HL-60/S4 treated with retinoic acid at 250 ng/mL for 4 days and 3 days (cell line): ENCODE results near the gene BRWD1.
"Not testable (repeated sequence)": the region's sequence is repeated elsewhere in the genome, so short reads cannot be mapped to it uniquely, and the experiment has no call there.

Experiments used
- in situ Hi-C: fragments of 300-500 bp; cut with MboI; formaldehyde crosslinking; loops from 2 replicates; pipeline ENCODE4 v1.7.0; 2022; ENCODE audit warnings: low sequenced_read_pairs

Gene BRWD1

DNA sequence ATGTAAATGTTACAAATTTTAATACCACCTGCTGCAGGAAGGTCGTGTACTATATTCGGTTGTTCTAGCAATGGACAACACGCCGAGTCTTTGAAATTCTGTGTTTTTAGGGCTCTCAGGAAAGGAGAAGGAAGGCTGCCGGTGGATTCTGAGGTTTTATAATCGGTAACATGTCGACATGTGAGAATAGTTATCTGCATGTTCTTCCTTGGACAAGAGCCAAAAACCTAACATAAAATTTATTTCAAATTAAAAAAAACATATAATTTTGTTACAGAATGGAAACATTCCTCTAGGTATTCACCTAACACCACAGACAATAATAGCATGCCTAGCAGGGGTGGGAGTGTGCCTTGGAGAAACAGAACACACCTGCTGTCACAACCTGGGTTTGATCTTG lies 135.0 kb downstream of the BRWD1 start:
- in situ Hi-C loops: no loop called here

DNA sequence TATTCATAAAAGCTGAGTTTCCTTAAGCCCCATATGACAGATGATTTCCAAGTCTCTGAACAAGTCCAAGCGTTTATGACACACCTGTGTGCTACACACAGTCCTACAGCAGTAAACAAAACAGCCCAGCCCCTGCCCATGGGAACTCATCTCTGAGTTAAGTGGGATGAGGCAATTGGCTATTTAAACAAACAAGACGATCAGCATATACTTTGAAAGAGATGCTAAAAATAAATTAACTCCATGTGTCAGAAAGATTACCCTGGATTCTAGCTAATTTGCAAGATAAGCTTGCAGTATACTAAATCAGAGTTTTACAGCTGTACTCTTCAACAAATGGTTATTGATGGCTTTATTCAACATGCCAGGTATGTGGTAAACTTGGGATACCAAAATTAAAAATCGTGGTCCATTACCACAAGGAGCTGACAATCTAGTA lies 137.1 kb downstream of the BRWD1 start:
- in situ Hi-C loops: no loop called here

DNA sequence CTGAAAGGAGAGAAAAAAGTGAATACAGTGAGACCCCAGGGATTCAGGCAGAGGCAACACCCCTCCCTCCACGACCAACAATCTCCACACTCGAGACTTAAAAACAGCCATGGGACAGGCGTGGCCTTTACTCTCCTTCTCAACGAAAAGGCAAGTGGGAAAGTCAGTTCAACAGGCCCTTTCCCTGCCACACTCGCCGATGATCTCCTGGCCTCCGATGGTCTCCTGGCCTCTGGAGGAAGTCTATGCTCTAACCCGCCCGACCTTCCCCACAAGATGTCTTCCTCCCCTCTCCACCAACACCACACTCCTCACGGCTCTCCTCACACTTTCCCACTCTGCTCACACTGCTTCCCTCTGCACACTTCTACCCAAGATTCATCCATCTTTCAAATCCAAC lies 137.8 kb downstream of the BRWD1 start:
- in situ Hi-C loops: no loop called here

DNA sequence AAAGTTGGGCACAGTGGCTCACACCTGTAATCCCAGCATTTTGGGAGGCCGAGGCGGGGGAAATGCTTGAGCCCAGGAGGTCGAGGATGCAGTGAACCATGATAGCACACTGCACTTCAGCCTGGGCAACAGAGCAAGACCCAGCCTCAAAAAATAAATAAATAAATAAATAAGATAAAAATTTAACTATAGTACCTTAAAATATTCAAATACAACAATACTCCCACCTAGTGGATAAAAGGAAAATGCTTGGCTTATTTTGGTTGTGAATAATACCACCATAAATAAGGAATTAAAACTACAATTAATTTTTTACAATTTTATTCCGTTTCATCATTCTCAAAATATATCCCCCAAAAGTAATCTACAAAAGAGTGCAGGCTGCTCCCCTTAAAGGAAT lies 138.3 kb downstream of the BRWD1 start:
- in situ Hi-C loops: no loop called here

DNA sequence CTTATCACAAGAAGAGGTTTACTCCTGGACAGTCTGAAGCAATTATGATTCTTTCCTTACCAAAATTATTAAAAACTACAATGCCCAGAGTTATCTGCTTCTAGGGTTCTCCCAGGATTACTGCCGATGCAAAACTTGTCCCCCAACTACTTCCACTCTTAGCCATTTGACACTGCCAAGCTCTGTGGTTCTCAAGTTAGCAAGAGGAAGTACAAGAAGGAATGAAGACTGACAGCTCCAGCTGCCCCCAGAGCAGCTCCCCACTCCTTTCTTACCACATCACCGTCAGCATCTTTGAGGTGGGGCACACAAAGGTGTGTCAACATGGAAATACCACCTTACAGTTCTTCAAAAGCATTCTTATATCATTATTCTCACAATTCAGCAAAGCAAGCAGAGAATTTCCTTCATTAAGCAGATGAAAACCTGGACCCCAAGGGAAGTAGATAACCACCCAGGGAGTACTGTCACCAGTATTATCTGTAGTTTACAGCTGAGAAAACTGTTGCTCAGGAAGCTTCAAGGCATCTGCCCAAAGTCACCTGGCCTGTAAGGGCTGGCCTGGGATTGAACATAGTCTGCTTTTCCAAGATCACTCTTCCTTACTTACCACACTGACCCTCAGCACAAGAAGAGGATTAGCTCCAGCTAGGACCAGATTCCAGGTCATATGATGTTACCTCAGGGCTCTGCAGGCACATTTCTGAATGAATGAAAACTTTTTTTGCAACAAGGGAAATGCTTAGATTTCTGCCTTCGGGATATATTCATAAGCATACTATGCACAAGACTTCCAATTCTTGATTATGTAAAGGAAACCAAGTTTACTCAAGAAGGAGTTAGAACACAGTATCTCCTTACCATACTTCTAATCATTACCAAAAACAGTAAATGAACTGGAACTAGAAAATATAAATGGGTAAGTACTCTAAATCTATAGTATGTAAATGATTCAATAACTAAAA lies 139.4 kb downstream of the BRWD1 start:
- in situ Hi-C loops: no loop called here

DNA sequence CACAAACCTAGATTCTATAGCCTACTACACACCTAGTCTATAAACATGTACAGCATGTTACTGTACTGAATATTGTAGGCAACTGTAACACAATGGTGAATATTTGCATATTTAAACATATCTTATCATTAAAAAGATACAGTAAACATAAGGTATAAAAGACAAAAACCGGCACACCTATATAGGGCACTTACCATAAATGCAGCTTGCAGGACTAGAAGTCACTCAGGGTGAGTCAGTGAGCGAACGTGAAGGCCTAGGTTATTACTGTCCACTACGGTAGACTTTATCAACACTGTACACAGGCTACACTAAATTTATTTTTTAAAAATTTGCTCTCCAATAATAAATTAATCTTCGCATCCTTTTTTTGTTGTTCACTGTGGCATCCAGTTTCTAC lies 143.5 kb downstream of the BRWD1 start:
- in situ Hi-C loops: no loop called here

DNA sequence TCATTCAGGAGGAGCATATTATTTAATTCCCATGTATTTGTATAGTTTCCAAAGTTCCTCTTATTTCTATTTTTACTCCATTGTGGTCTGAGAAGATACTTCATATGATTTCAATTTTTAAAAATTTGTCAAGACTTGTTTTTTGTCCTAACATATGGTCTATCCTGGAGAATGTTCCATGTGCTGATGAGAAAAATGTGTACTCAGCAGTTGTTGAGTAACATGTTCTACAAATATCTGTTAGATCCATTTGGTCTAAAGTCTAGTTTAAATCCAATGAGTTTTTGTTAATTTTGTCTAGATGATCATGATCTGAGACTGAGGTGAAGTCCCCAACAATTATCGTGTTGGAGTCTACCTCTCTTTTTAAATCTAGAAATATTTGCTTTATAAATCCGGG lies 144.6 kb downstream of the BRWD1 start:
- in situ Hi-C loops: no loop called here

DNA sequence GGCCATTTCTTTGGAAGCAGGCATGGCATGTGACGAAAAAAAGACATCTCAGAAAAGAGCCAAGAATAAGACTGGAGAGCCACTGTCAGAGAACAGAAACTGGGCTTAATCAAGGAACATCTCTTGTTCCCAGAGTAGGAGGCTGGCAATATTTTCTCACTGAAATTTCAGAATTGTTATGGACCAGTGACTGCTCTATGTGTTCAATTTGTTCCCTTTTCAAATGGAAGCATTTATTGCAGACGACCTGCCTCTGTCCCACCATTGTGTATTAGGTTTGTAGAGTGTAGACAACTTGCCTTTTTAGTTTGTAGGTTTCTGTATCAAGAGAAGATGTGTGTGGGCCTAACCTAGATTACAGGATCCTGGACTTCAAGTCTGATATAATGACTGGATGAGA lies 148.9 kb downstream of the BRWD1 start:
- in situ Hi-C loops: no loop called here

DNA sequence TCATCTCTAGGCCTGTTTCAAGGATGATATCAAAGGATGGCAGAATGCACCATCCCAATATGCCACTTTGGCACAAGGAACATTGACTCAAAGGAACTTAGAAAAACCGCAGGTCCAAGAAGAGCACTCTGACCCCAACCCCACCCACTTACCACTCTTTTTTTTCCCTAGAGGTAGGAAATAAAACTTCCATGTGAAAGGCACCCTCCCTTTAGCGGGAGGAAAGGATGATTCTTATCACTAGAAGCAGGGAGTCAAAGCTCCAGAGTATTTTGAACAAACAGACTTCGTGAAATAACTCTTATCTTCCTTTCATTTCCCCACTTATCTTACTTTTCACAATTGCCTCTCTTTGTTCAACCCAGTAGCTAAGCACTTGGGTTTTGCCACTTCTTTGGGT lies 152.4 kb downstream of the BRWD1 start:
- in situ Hi-C loops: no loop called here

DNA sequence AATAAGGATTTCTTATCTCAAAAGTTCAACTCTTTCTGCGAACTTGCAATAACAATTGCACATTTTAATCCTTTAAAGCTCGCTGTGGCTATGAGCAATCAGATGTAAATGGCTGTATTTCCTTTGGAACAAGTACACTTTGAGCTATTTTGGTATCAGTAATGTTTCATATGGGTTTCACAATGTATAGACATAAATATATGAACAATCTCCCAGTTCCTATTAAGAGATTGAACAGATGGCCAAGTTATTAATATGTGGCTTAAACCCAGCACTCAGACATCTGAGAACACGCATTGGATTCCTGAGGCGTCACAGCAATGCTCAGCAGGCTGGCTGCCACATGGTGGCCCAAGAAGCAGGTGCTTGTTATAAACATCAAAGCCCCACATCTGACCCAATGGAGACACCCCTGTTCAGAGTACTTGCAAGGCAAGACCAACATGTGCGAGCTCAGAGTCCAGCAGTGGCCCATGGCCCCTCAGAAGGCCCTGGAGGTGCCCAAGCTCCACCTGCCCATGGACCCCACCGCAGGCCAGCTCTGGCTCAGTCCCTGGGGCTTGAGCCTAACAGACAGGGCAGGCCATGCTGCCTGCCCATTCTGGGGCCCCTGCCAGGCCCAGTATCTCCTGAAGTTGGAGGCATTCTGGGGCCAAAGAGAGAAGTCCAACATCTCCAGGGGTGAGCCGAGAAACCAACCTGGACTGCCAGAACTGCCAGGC lies 153.9 kb downstream of the BRWD1 start:
- in situ Hi-C loops: no loop called here

DNA sequence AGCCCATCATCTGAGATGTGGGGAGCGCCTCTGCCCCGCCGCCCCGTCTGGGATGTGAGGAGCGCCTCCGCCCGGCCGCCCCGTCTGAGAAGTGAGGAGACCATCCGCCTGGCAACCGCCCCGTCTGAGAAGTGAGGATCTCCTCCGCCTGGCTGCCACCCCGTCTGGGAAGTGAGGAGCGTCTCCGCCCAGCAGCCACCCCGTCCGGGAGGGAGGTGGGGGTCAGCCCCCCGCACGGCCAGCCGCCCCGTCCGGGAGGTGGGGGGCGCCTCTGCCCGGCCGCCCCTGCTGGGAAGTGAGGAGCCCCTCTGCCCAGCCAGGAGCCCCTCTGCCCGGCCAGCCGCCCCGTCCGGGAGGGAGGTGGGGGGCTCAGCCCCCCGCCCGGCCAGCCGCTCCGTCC lies 156.2 kb downstream of the BRWD1 start:
- in situ Hi-C loops: not testable (repeated sequence)

DNA sequence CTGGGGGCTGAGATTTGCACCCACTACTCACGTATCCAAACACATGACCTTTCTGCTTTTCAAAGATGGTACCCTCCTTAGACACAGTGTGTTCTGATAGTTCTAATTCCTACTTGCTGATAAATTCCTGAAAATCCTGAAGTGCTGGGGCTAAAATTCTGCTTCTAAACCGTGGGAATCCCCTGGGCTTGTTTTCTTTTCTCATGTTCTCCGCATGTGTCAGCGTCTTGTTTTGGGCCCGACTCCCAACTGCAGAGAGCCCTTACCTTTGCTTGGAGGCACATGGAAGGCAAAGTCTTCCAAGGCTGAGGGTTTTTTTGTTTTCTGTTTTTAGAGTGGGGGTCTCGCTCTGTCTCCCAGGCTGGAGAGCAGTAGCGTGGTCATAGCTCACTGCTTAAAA lies 157.4 kb downstream of the BRWD1 start:
- in situ Hi-C loops: no loop called here

DNA sequence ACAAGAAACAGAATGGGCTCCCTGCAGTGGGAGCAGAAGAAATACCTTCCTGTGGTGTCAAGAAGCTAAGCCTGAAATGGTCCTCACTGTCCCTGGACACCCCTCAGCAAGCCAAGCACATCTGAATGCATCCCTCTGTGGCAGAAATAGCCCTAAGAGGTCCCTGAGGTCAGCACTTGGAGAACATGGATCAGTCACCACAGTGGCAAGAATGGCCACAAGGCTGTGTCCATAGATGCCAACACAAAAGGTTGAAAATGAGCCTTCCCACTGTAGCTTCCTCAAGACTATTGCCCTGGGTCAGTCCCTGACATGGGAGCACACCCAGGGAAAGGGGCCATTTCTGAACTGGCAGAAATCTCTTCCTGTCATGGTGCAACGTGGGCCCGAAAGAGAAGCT lies 157.9 kb downstream of the BRWD1 start:
- in situ Hi-C loops: no loop called here

DNA sequence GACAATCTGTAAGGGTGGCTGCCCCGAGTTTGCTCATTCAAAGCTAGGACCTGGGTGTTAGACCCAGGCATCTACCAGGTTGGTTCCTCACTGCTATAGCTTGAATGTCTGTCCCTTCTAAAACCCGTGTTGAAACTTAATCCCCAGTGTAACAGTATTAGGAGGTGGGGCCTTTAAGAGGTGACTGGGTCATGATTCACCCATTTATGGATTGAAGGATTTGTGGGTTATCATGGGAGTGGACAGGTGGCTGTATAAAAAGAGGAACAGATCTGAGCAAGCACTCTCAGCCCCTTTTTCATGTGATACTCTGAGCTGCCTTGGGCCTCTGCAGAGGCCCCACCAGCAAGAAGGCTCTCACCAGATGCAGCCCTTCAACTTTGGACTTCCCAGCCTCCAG lies 159.6 kb downstream of the BRWD1 start:
- in situ Hi-C loops: no loop called here

DNA sequence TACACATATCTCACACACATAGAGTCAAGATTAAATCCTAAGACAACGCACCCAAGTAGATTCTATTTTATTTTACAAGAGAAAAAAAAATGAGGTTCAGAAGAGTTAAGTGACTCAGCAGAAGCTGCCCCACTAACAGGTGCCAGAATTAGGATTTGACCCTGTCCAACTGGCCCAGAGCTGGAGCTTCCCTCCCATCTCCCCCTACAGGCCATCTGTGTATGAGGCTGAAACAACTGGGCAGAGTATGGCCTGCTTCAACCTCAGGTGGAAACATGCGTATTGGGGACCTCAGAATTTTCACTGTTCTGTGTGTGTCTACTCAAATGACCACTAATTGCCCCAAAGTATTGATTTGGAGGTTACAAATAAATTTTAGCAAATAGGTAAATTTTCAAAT lies 160.1 kb downstream of the BRWD1 start:
- in situ Hi-C loops: no loop called here

DNA sequence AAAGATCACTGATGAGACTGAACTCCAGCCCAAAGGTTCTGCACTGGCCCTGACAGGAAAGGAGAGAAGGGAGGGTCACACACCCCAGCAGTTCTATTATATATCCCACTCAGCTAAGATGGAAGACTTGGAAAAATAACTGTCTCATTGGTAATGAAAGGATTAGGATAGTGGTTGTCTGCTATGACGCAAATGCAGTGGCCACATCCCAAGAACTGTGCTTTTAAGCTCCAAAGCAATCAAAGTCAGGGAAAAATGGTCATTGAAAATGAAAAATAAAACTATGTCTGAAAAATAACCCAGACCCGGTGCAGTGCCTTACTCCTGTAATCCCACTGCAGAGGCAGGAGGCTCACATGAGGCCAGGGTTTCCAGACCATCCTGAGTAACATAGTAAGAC lies 161.2 kb downstream of the BRWD1 start:
- in situ Hi-C loops: no loop called here

DNA sequence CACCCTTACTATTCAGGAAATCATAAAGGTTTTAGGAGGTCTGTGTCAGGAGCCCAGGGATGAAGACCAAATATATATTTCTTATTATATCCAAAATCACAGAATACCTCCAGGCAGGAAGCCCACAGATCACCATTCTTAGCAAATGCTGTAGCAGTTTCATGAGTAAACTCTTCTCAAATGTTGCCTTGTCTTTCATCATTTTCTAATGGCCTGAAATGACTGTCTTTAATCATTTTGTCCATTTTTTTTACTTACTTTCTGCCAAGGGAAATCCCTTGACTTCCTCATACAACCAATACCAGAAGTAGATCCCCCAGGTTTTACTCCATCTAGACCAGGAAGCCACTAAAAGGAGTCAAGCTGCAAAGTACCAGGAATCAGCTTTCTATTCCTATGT lies 162.6 kb downstream of the BRWD1 start:
- in situ Hi-C loops: no loop called here

DNA sequence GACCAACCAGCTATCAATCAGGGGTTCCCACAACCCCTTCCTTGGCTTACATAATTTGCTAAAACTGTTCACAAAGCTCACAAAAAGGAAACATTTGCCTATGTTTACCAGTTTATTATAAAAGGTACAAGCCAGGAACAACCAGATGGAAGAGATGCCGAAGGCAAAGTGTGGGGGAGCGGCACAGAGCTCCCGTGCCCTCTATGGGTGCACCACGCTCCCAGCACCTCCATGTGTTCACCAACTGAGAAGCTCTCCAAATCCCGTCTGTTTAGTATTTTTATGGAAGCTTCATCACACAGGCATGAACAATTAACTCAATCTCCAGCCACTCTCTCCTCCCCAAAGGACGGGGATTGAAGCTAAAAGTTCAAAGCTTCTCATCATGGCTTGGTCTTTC lies 163.1 kb downstream of the BRWD1 start:
- in situ Hi-C loops: no loop called here

DNA sequence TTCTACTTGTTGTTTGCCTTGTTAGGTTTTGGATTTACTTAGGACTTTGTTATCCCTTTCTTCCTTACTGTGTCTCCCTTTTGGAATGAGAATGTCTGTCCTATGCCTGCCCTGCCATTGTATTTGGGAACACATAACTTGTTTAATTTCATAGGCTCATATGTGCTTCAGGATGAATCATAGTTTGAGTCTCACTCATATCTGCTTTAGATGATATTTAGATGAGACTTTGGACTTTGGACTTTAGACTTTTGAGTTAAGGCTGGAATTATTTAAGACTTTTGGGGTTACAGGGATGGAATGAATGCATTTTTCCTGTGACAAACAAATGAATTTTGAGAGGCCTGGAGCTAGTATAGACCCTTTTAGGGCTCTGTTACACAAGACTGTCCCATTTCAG lies 163.6 kb downstream of the BRWD1 start:
- in situ Hi-C loops: loop anchor here (25.0 kb wide), 2 partner anchors 413 to 638 kb away; no protein-coding TSS in a partner anchor

DNA sequence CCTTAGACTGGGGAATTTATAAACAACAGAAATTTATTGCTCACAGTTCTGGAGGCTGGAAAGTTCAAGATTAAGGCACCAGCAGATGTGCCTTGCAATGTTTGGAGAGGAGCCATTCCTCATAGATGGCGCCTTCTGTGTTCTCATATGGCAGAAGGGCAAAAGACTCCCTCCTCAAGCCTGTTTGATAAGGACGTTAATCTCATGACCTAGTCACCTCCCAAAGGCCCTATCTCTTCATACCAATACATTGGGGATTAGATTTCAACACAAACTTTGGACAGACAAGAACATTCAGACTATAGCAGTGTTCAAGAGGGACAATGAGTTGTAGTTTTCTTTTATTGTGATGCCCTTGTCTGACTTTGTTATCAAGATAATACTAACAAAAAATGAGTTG lies 164.5 kb downstream of the BRWD1 start:
- in situ Hi-C loops: loop anchor here (25.0 kb wide), 2 partner anchors 412 to 637 kb away; no protein-coding TSS in a partner anchor

DNA sequence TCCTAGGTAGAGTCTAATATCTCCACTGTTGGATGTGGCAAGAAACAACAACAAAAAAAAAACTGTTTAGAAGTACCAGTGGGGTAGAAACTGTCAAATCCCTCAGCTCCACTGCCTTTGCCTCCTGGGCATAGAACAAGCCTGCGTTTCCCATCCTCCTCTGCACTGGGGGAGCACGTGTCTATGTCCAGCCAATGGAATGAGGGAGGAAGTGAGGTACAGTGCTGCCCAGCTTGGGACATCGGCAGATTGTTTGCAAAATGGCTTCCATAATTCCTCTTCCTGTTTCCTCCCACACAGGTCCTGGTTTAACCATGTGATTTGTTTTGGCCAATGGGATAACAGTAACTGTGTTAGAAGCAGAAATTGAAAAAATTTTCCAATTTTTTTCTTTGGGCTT lies 169.2 kb downstream of the BRWD1 start:
- in situ Hi-C loops: loop anchor here (25.0 kb wide), 2 partner anchors 407 to 632 kb away; no protein-coding TSS in a partner anchor

DNA sequence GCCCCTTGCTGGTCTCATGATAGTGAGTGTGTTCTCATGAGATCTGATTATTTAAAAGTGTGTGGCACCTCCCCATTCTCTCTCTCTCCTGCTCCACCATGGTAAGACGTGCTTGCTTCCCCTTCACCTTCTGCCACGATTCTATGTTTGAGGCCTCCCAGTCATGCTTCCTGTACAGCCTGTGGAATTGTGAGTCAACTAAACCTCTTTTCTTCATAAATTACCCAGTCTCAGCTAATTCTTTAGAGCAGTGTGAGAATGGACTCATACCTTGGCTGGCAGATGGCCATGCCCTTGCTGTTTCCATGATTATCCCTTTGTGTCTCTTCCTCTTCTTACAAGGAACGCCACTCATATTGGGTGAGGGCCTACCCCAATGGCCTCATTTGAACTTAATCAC lies 170.5 kb downstream of the BRWD1 start:
- in situ Hi-C loops: loop anchor here (25.0 kb wide), 2 partner anchors 406 to 631 kb away; no protein-coding TSS in a partner anchor
